PC-9 (cell line): ENCODE data around the gene NPEPPS.
"Not testable (repeated sequence)": the region's sequence is repeated elsewhere in the genome, so short reads cannot be mapped to it uniquely, and the experiment has no call there.

ENCODE experiments used
- CTCF ChIP-seq: fragments of 200-600 bp; sonication (generic); conservative IDR thresholded peaks from 2 replicates; pipeline ENCODE4 v1.6.1; 2017; ENCODE audit warnings: mixed run types, antibody characterized with exemption, mild to moderate bottlenecking, moderate library complexity
- EZH2 ChIP-seq: fragments of 200-600 bp; sonication (generic); IDR thresholded peaks from 2 replicates; pipeline ENCODE4 v1.8.0; 2017; ENCODE audit warnings: antibody characterized with exemption, low read depth

GRCh38 chr17:47560517-47561043, 29.7 kb downstream of the NPEPPS start:
- TF ChIP-seq CTCF, EZH2: not testable (repeated sequence)
